Measurements from ENCODE around the gene SERINC3.

SERINC3 gene

GRCh38 chr20:44463466-44463865, 58.4 kb downstream of the SERINC3 start:
- DNase-seq (ENCODE audit: low read depth): no peak

GRCh38 chr20:44461803-44462174, 60.1 kb downstream of the SERINC3 start:
- DNase-seq (ENCODE audit: low read depth): no peak

- no peak for DNase-seq (ENCODE audit: low read depth)
Measured at GRCh38 chr20:44461142-44461802, 60.6 kb downstream of the SERINC3 start.

GRCh38 chr20:44460795-44461141, 61.1 kb downstream of the SERINC3 start:
- DNase-seq (ENCODE audit: low read depth): no peak

- no peak for DNase-seq (ENCODE audit: low read depth)
Measured at GRCh38 chr20:44459271-44459670, 62.6 kb downstream of the SERINC3 start.

GRCh38 chr20:44457016-44457415, 64.9 kb downstream of the SERINC3 start:
- peak; percentile 58 for DNase-seq (ENCODE audit: low read depth)

GRCh38 chr20:44456611-44457010, 65.3 kb downstream of the SERINC3 start:
- no peak for DNase-seq (ENCODE audit: low read depth)

- no peak for DNase-seq (ENCODE audit: low read depth)
Measured at GRCh38 chr20:44455126-44455525, 66.7 kb downstream of the SERINC3 start.

GRCh38 chr20:44454306-44454963, 67.4 kb downstream of the SERINC3 start:
- DNase-seq (ENCODE audit: low read depth): no peak

- no peak for DNase-seq (ENCODE audit: low read depth)
Measured at GRCh38 chr20:44450903-44451450, 70.9 kb downstream of the SERINC3 start.

- DNase-seq (ENCODE audit: low read depth): no peak
Measured at GRCh38 chr20:44450281-44450889, 71.5 kb downstream of the SERINC3 start.

GRCh38 chr20:44449864-44450263, 72.0 kb downstream of the SERINC3 start:
- no peak for DNase-seq (ENCODE audit: low read depth)

- peak; percentile 25 for DNase-seq (ENCODE audit: low read depth)
Measured at GRCh38 chr20:44448753-44449546, 72.9 kb downstream of the SERINC3 start.

- no peak for DNase-seq (ENCODE audit: low read depth)
Measured at GRCh38 chr20:44447827-44448419, 73.9 kb downstream of the SERINC3 start.
